Tibial nerve (tissue), 4 donors: ENCODE data around the gene COPZ1.

Experiments
- CTCF ChIP-seq, 5 experiments: fragments of 200-600 bp in 3 of 5; fragments of 450-650 bp in 2 of 5; sonication (generic) in 3 of 5; IDR thresholded peaks; one replicate each; pipeline ENCODE4 v1.5.1; 2016 to 2019; ENCODE audit warnings: antibody characterized with exemption in 5 of 5, mild to moderate bottlenecking in 3 of 5, moderate library complexity in 2 of 5
- EP300 ChIP-seq, 2 donors: sonication (generic); formaldehyde crosslinking; IDR thresholded peaks; one replicate each; pipeline ENCODE4 v1.6.1; 2017; ENCODE audit warnings: antibody characterized with exemption in 2 of 2, mild to moderate bottlenecking in 1 of 2
- POLR2A ChIP-seq, 2 donors: fragments of 450-650 bp; IDR thresholded peaks; one replicate each; pipeline ENCODE4 v1.6.1; 2017; ENCODE audit warnings: antibody characterized with exemption in 2 of 2, mild to moderate bottlenecking in 2 of 2, moderate library complexity in 2 of 2

- TF ChIP-seq CTCF (IDR thresholded peaks at IDR 0.05) (no peak), EP300 (IDR thresholded peaks at IDR 0.05) (no peak), POLR2A (IDR thresholded peaks at IDR 0.05) (no peak)
Observed at GRCh38 chr12:54398218-54398617, 73.3 kb downstream of the COPZ1 start.
